Activated T-helper 2 cell treated with anti-CD3 and anti-CD28 coated beads, Interferon-gamma antibody, Interleukin-2, Interleukin-4, amounts not matched to agents 10 μg/mL and 5 μg/mL and 100 μg/mL, durations not matched to agents 14 hours and 24 hours and 36 hours (primary cell): Measurements from ENCODE around the gene KCNF1. TPM values are rescaled to one million over a fixed set of nuclear protein-coding genes. Genes with fewer than 3 reads are reported as not detected.

Source experiments
- DNase-seq: peaks from one replicate; pipeline ENCODE4 v3.0.0; 2021; ENCODE audit warnings: low spot score
- H3K27ac Mint-ChIP-seq: one replicate; pipeline ENCODE4 v1.8.0; 2021; ENCODE audit warnings: mixed read lengths
- H3K27me3 Mint-ChIP-seq: one replicate; pipeline ENCODE4 v1.8.0; 2021; ENCODE audit warnings: low read depth, mixed read lengths
- H3K36me3 Mint-ChIP-seq: one replicate; pipeline ENCODE4 v1.8.0; 2021; ENCODE audit warnings: low read depth, mixed read lengths
- H3K4me1 Mint-ChIP-seq: one replicate; pipeline ENCODE4 v1.8.0; 2021; ENCODE audit warnings: low read depth, mixed read lengths
- H3K4me3 Mint-ChIP-seq: one replicate; pipeline ENCODE4 v1.8.0; 2021; ENCODE audit warnings: low read depth, mild to moderate bottlenecking, moderate library complexity, mixed read lengths
- H3K9me3 Mint-ChIP-seq: one replicate; pipeline ENCODE4 v1.8.0; 2021; ENCODE audit warnings: mixed read lengths
- intact Hi-C: fragments of 100-400 bp; cut with micrococcal nuclease; formaldehyde crosslinking; loops from one replicate; pipeline ENCODE4 v1.15.1; 2023
- total RNA-seq: library from RNA; stranded (reverse); gene quantifications from 2 replicates; pipeline ENCODE4 v1.2.3, GENCODE V29; 2022

KCNF1 gene
- total RNA-seq, 1 donor from 2014 or later: not detected

GRCh38 chr2:10901160-10901939, 10.4 kb upstream of the KCNF1 start:
- H3K4me3 Mint-ChIP-seq: no peak overlapping the region
- intact Hi-C loops: no loop called here
- H3K27me3 Mint-ChIP-seq: peaks cover 9% of the 10 kb centered on the region
- H3K9me3 Mint-ChIP-seq: no peaks in the 10 kb centered on the region
- H3K27ac Mint-ChIP-seq: no peak overlapping the region
- no peaks in the 10 kb centered on the region for H3K36me3 Mint-ChIP-seq
- no peak for DNase-seq
- no peaks in the 10 kb centered on the region for H3K4me1 Mint-ChIP-seq

GRCh38 chr2:10903861-10904210, 7.9 kb upstream of the KCNF1 start:
- Mint-ChIP-seq H3K4me3 (no peak overlapping the region), H3K4me1 (no peaks in the 10 kb centered on the region), H3K27me3 (peaks cover 3% of the 10 kb centered on the region), H3K36me3 (no peaks in the 10 kb centered on the region), H3K9me3 (no peaks in the 10 kb centered on the region), H3K27ac (no peak overlapping the region)
- intact Hi-C loops: no loop called here
- no peak for DNase-seq

- no peak for DNase-seq
- Mint-ChIP-seq H3K4me1 (no peaks in the 10 kb centered on the region), H3K27ac (no peak overlapping the region), H3K4me3 (no peak overlapping the region), H3K27me3 (peaks cover 8% of the 10 kb centered on the region), H3K36me3 (no peaks in the 10 kb centered on the region), H3K9me3 (no peaks in the 10 kb centered on the region)
- intact Hi-C loops: no loop called here
Observed at GRCh38 chr2:10904455-10904854, 7.3 kb upstream of the KCNF1 start.

GRCh38 chr2:10905006-10905861, 6.5 kb upstream of the KCNF1 start:
- H3K4me1 Mint-ChIP-seq: no peaks in the 10 kb centered on the region
- intact Hi-C loops: no loop called here
- H3K4me3 Mint-ChIP-seq: no peak overlapping the region
- no peaks in the 10 kb centered on the region for H3K36me3 Mint-ChIP-seq
- no peak overlapping the region for H3K27ac Mint-ChIP-seq
- no peak for DNase-seq
- H3K9me3 Mint-ChIP-seq: no peaks in the 10 kb centered on the region
- peaks cover 14% of the 10 kb centered on the region for H3K27me3 Mint-ChIP-seq

GRCh38 chr2:10905862-10906143, 5.9 kb upstream of the KCNF1 start:
- H3K36me3 Mint-ChIP-seq: no peaks in the 10 kb centered on the region
- no peak overlapping the region for H3K27ac Mint-ChIP-seq
- intact Hi-C loops: no loop called here
- no peak overlapping the region for H3K4me3 Mint-ChIP-seq
- no peaks in the 10 kb centered on the region for H3K4me1 Mint-ChIP-seq
- H3K9me3 Mint-ChIP-seq: no peaks in the 10 kb centered on the region
- DNase-seq: no peak
- peaks cover 16% of the 10 kb centered on the region for H3K27me3 Mint-ChIP-seq

- H3K27ac Mint-ChIP-seq: no peak overlapping the region
- H3K4me1 Mint-ChIP-seq: no peaks in the 10 kb centered on the region
- no peak for DNase-seq
- H3K9me3 Mint-ChIP-seq: no peaks in the 10 kb centered on the region
- H3K4me3 Mint-ChIP-seq: no peak overlapping the region
- peaks cover 22% of the 10 kb centered on the region for H3K27me3 Mint-ChIP-seq
- intact Hi-C loops: no loop called here
- no peaks in the 10 kb centered on the region for H3K36me3 Mint-ChIP-seq
Observed at GRCh38 chr2:10906926-10907625, 4.7 kb upstream of the KCNF1 start.

- no peak for DNase-seq
- Mint-ChIP-seq H3K9me3 (no peaks in the 10 kb centered on the region), H3K27ac (no peak overlapping the region), H3K27me3 (peaks cover 30% of the 10 kb centered on the region), H3K36me3 (no peaks in the 10 kb centered on the region), H3K4me1 (no peaks in the 10 kb centered on the region), H3K4me3 (no peak overlapping the region)
- intact Hi-C loops: no loop called here
Observed at GRCh38 chr2:10908195-10908594, 3.5 kb upstream of the KCNF1 start.

- Mint-ChIP-seq H3K4me1 (no peaks in the 10 kb centered on the region), H3K9me3 (no peaks in the 10 kb centered on the region), H3K27ac (no peak overlapping the region), H3K4me3 (no peak overlapping the region), H3K36me3 (no peaks in the 10 kb centered on the region), H3K27me3 (peaks cover 33% of the 10 kb centered on the region)
- intact Hi-C loops: no loop called here
- DNase-seq: no peak
Observed at GRCh38 chr2:10909050-10909995, 2.4 kb upstream of the KCNF1 start.

- H3K4me1 Mint-ChIP-seq: no peaks in the 10 kb centered on the region
- DNase-seq: no peak
- no peaks in the 10 kb centered on the region for H3K9me3 Mint-ChIP-seq
- no peak overlapping the region for H3K27ac Mint-ChIP-seq
- intact Hi-C loops: loop anchor here (10.0 kb wide), 1 partner anchor 75 kb away; no protein-coding TSS in a partner anchor
- H3K27me3 Mint-ChIP-seq: peaks cover 38% of the 10 kb centered on the region
- no peaks in the 10 kb centered on the region for H3K36me3 Mint-ChIP-seq
- H3K4me3 Mint-ChIP-seq: no peak overlapping the region
Observed at GRCh38 chr2:10909996-10910341, 1.8 kb upstream of the KCNF1 start.

GRCh38 chr2:10910625-10911024, 1.1 kb upstream of the KCNF1 start:
- H3K9me3 Mint-ChIP-seq: no peaks in the 10 kb centered on the region
- H3K27ac Mint-ChIP-seq: no peak overlapping the region
- intact Hi-C loops: loop anchor here (10.0 kb wide), 1 partner anchor 76 kb away; no protein-coding TSS in a partner anchor

GRCh38 chr2:10912076-10912731, 470 bp downstream of the KCNF1 start:
- H3K27me3 Mint-ChIP-seq: peaks cover 39% of the 10 kb centered on the region
- no peak overlapping the region for H3K27ac Mint-ChIP-seq
- intact Hi-C loops: loop anchor here (10.0 kb wide), 1 partner anchor 77 kb away; no protein-coding TSS in a partner anchor
- H3K9me3 Mint-ChIP-seq: no peaks in the 10 kb centered on the region
- H3K4me3 Mint-ChIP-seq: no peak overlapping the region
- no peak for DNase-seq
- no peaks in the 10 kb centered on the region for H3K36me3 Mint-ChIP-seq
- no peaks in the 10 kb centered on the region for H3K4me1 Mint-ChIP-seq

More at GRCh38 chr2:10910625-10911024, 1.1 kb upstream of the KCNF1 start:
- H3K27me3 Mint-ChIP-seq: peaks cover 38% of the 10 kb centered on the region
- no peaks in the 10 kb centered on the region for H3K36me3 Mint-ChIP-seq
- DNase-seq: no peak
- H3K4me1 Mint-ChIP-seq: no peaks in the 10 kb centered on the region
- no peak overlapping the region for H3K4me3 Mint-ChIP-seq
